Measurements from ENCODE around the gene PPM1M.

GRCh38 chr3:52233108-52233591 lies 12.4 kb upstream of the PPM1M start:
- TF ChIP-seq CTCF (IDR thresholded peaks at IDR 0.05; ENCODE audit: low read length) = no peak
- TF ChIP-seq EZH2 (IDR thresholded peaks at IDR 0.05; ENCODE audit: borderline replicate concordance, low read length) = no peak

All from OCI-LY1 (cell line).